SK-N-SH (cell line): ENCODE data around the gene NRIP1.

Experiments used
- CTCF ChIP-seq: fragments of 200-600 bp; sonication (generic); IDR thresholded peaks from 2 replicates; pipeline ENCODE4 v1.6.1; 2017; ENCODE audit warnings: antibody characterized with exemption, mild to moderate bottlenecking, moderate library complexity
- EZH2phosphoT487 ChIP-seq: fragments of 200-600 bp; sonication (generic); IDR thresholded peaks from 2 replicates; pipeline ENCODE4 v1.6.1; 2017; ENCODE audit warnings: low read depth, mixed run types, mild to moderate bottlenecking, antibody characterized with exemption, moderate library complexity, borderline replicate concordance
- FOXM1 ChIP-seq: IDR thresholded peaks from 2 replicates; pipeline ENCODE4 v1.4.0; 2012; ENCODE audit warnings: low read depth, mild to moderate bottlenecking
- NRF1 ChIP-seq: IDR thresholded peaks from 2 replicates; pipeline ENCODE4 v1.6.1; 2012; ENCODE audit warnings: low read depth, mild to moderate bottlenecking, low read length
- POLR2AphosphoS5 ChIP-seq: IDR thresholded peaks from 2 replicates; pipeline ENCODE4 v1.6.1; 2012; ENCODE audit warnings: low read depth, low read length
- REST ChIP-seq: IDR thresholded peaks from 2 replicates; pipeline ENCODE4 v1.6.1; 2012; ENCODE audit warnings: mild to moderate bottlenecking, low read depth, low read length, moderate library complexity
- RFX5 ChIP-seq: IDR thresholded peaks from 2 replicates; pipeline ENCODE4 v1.6.1; 2012; ENCODE audit warnings: mild to moderate bottlenecking, improper control_type of control experiment, low read length
- SMC3 ChIP-seq: IDR thresholded peaks from 2 replicates; pipeline ENCODE4 v1.6.1; 2012; ENCODE audit warnings: low read depth, low read length, improper control_type of control experiment
- TAF1 ChIP-seq: IDR thresholded peaks from 2 replicates; pipeline ENCODE4 v1.6.1; 2012; ENCODE audit warnings: low read depth, mild to moderate bottlenecking, low read length, moderate library complexity, borderline replicate concordance
- TEAD4 ChIP-seq: IDR thresholded peaks from 2 replicates; pipeline ENCODE4 v1.4.0; 2012; ENCODE audit warnings: mild to moderate bottlenecking, borderline replicate concordance; ENCODE audit not compliant: insufficient read depth
- ZBTB33 ChIP-seq: IDR thresholded peaks from 2 replicates; pipeline ENCODE4 v1.4.0; 2012; ENCODE audit warnings: low read depth, borderline replicate concordance

GRCh38 chr21:15077529-15078145 is 12.8 kb upstream of the NRIP1 start:
- TF ChIP-seq POLR2AphosphoS5 (no peak), RFX5 (no peak), EZH2phosphoT487 (no peak), ZBTB33 (no peak), REST (no peak), CTCF (no peak), TEAD4 (no peak), SMC3 (no peak), TAF1 (no peak), FOXM1 (no peak), NRF1 (no peak)
